ENCODE measurements around the gene KCP.

DNA sequence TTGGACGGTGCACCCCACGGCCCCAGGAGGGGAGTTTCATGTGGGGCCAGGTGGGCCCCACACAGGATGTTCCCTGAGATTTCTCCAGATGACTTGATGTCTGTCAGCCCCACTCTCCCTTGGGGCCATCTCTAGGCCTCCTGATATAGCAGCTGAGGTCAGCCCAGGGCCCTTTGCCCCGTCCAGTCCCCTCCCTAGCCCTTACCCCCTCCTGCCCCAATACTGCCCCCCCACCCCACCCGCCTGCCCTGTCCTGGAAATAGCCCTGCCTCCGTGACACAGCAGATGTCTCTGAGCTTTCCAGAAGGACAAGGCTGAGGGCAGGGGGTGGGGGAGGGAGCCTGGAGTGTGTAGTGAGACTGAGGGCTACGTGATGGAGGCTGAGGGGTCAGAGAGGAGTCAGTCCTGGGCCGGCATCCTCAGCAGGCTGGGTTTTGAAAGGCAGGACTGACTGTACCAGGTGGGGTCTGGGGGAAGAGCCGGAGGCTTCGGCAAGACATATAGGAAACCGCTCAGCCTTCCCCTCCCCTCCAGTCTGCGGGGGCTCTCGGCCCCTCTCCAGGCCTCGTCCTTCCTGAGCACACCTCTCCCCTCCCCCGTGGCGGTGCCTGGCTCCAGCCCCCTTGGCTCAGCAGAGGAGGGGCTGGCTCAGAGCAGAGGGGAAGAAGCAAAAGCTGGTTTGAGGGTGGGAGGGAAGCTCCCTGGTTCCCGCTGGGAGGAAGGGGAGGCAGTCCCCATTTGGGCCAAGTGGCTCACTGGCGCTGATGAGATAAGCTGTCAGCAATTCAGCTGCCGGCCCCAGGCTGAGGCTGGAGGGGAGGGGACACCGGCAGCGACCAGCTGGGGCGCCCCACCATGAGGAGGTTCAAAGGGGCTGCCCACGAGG lies 78.3 kb downstream of the KCP start:
- TF ChIP-seq, protein P1, sequence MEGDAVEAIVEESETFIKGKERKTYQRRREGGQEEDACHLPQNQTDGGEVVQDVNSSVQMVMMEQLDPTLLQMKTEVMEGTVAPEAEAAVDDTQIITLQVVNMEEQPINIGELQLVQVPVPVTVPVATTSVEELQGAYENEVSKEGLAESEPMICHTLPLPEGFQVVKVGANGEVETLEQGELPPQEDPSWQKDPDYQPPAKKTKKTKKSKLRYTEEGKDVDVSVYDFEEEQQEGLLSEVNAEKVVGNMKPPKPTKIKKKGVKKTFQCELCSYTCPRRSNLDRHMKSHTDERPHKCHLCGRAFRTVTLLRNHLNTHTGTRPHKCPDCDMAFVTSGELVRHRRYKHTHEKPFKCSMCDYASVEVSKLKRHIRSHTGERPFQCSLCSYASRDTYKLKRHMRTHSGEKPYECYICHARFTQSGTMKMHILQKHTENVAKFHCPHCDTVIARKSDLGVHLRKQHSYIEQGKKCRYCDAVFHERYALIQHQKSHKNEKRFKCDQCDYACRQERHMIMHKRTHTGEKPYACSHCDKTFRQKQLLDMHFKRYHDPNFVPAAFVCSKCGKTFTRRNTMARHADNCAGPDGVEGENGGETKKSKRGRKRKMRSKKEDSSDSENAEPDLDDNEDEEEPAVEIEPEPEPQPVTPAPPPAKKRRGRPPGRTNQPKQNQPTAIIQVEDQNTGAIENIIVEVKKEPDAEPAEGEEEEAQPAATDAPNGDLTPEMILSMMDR (IDR thresholded peaks at IDR 0.05): no peak
- TF ChIP-seq POLR2A (IDR thresholded peaks at IDR 0.05): no peak

Data from lower leg skin (tissue), 3 donors.